HG03196 (cell line): Measurements from ENCODE around the gene ATIC.

Experiments
- ATAC-seq: cut with Tn5 transposase; IDR thresholded peaks from one replicate; pipeline ENCODE4 v1.9.1; 2021; ENCODE audit not compliant: unreplicated experiment

ATIC gene

DNA sequence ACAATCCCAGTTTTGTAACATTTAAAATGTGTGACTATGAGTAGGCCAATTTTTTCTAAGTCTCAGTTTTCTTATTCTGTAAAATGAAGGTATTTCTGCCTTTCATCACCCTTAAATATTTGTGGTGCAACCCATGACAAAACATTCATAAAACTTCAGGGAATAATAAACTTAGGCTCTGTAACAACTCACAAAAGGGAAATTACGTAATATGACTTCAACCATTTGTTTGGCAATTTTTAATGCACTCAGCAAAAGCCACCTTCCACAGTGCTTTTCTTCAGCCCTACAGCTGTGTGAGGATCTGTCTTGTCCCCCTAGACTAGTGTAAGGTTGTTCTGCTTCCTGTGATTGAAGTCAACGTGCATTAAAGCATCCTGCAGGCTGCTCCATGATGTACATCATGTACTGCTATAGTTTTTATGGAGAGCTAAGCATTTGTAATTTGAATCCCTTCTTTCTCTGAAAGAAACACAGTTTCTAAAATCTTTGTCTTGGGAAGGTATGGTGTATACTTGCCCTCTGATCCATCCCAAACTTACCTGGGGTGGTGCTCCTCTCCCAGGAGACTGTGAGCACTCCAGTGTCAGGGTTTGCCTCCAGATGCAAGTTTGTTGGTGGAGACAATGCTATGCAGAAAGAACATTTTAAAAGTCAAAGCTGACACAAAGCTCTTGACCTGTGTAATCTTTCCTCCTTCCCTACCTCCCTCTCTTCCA, 84.9 kb downstream of the ATIC start:
- ATAC-seq, result no peak

- ATAC-seq, result no peak
Measured at GRCh38 chr2:215397632-215398341, 85.9 kb downstream of the ATIC start.

DNA sequence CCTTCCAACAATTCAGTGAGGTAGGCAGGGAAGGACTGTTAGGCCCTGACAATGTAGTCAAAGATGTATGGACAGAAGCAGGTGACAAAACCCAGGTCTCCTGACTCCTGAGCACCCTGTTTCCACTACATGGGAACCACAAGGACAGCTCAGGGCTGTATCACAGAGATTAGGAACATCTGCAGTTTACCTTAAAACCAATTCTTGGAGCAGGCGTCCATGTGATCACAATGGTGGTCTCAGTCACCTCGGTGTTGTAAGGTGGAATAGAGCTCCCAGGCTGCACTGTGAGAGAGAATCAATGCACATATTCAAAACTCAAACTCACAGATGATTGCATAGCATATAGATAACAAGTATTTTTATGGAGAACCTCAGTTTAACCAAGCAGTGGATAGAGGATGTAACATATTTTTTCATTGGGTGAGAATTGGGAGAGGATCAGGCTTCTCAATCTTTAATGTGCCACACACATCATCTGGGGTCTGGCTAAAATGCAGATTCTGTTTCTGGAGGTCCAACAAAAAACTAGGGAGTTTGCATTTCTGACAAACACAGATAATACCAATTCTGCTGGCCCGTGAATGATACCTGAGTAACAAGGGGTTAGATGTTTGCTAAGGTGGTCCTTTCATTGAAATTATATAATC, 87.3 kb downstream of the ATIC start:
- ATAC-seq, result no peak
